H7 (cell line): ENCODE measurements around the gene RRP1B. TPM values are rescaled to one million over a fixed set of nuclear protein-coding genes. Genes with fewer than 3 reads are reported as not detected.

Source experiments
- DNase-seq: peaks from one replicate; pipeline ENCODE4 v3.0.0; 2012
- H3K27me3 ChIP-seq: 2 replicates; pipeline ENCODE4 v1.6.0; 2011; ENCODE audit warnings: mild to moderate bottlenecking, low read length; ENCODE audit not compliant: control insufficient read depth, insufficient read depth
- H3K36me3 ChIP-seq: replicated peaks from 2 replicates; pipeline ENCODE4 v1.5.1; 2011; ENCODE audit warnings: low read length; ENCODE audit not compliant: control insufficient read depth, insufficient read depth
- H3K4me3 ChIP-seq: 2 replicates; pipeline ENCODE4 v1.5.1; 2011; ENCODE audit warnings: low read depth, mild to moderate bottlenecking, control low read depth, low read length, moderate library complexity; ENCODE audit not compliant: insufficient read depth
- total RNA-seq: library from RNA; depleted of rRNA; stranded (reverse); fragments of >200 nt; shearing (Covaris generic); gene quantifications from 2 replicates; pipeline ENCODE4 v1.2.3, GENCODE V29; 2014; rRNA removed

Gene RRP1B
- total RNA-seq, 1 experiment from 2014 or later: 63.9 TPM

GRCh38 chr21:43740497-43741156, 81.3 kb downstream of the RRP1B start:
- H3K36me3 ChIP-seq: peaks cover 2% of the 10 kb centered on the region
- no peaks in the 10 kb centered on the region for H3K27me3 ChIP-seq
- DNase-seq: peak; percentile 94
- no peak overlapping the region for H3K4me3 ChIP-seq

DNA sequence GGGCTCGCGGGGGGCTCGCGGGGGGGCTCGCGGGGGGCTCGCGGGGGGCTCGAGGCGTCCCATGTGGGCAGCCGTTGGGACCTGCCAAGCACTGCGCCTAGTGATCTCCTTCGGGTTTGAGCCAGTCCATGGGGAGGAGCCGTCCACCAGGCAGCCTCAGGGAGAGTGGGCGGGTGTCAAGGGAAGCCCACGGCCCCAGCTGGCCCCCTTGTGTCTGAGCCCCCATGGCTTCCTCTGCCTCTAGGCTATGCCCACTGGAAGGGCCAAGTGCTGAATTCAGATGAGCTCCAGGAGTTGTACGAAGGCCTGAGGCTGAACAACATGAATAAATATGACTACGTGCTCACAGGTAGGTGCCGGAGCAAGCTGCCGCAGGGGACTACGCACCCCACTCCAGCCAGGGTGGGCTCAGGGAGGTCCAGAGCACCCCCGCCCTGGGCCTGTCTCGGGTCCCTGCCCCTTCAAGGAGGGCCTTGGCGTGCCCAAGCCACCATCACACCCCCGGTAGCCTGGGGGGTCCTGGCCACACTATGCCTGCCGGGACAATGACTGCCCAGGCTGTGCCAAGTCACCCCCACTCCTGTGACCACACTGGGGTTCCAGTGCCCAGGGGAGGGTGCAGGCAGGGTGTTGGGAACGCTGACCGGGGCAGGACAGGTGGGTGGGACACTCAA, 82.2 kb downstream of the RRP1B start:
- no peak overlapping the region for H3K4me3 ChIP-seq
- H3K36me3 ChIP-seq: peaks cover 2% of the 10 kb centered on the region
- H3K27me3 ChIP-seq: no peaks in the 10 kb centered on the region
- peak; percentile 90 for DNase-seq

GRCh38 chr21:43743947-43744346, 84.6 kb downstream of the RRP1B start:
- DNase-seq: no peak
- Histone ChIP-seq H3K4me3 (no peak overlapping the region), H3K27me3 (no peaks in the 10 kb centered on the region), H3K36me3 (peaks cover 2% of the 10 kb centered on the region)

GRCh38 chr21:43744725-43745124, 85.4 kb downstream of the RRP1B start:
- H3K27me3 ChIP-seq: no peaks in the 10 kb centered on the region
- H3K4me3 ChIP-seq: no peak overlapping the region
- peaks cover 2% of the 10 kb centered on the region for H3K36me3 ChIP-seq
- DNase-seq: no peak

Other genes with a start within 250 kb of the RRP1B start
- gene SIK1, start 232.4 kb upstream of the RRP1B start, total RNA-seq: 1.5 and 5.9 TPM in 2 replicates
- 0.52 and 0.85 TPM in 2 replicates for gene HSF2BP, start 72 bp upstream of the RRP1B start, total RNA-seq
- gene PDXK, start 59.6 kb downstream of the RRP1B start, total RNA-seq: 64.3 and 68.7 TPM in 2 replicates
- gene CSTB, start 116.7 kb downstream of the RRP1B start, total RNA-seq: 28.5 and 29.6 TPM in 2 replicates
- gene RRP1, start 130.0 kb downstream of the RRP1B start, total RNA-seq: 43.5 and 45.7 TPM in 2 replicates
- 9.2 and 11.4 TPM in 2 replicates for gene AGPAT3, start 205.7 kb downstream of the RRP1B start, total RNA-seq